GM12891 (cell line): ENCODE results near the gene PIK3CB. TPM values are rescaled to one million over a fixed set of nuclear protein-coding genes. Genes with fewer than 3 reads are reported as not detected.
A peak's percentile ranks its signal among the peaks of the same experiment; 100 is the strongest.

Experiments
- DNase-seq: peaks from one replicate; pipeline ENCODE4 v3.0.0; 2011; ENCODE audit warnings: low spot score; ENCODE audit not compliant: insufficient read length
- FAIRE-seq: peaks from 2 replicates; lab custom pipeline; 2011; peaks lifted over from hg19 to GRCh38; lab: Jason Lieb, UNC
- PAX5 ChIP-seq: IDR thresholded peaks from 2 replicates; pipeline ENCODE4 v1.6.1; 2011; ENCODE audit warnings: low read length, moderate library complexity, mild to moderate bottlenecking; ENCODE audit not compliant: insufficient read depth, severe bottlenecking
- POLR2A ChIP-seq: IDR thresholded peaks from 2 replicates; pipeline ENCODE4 v1.6.1; 2011; ENCODE audit warnings: low read depth, low read length, control low read depth
- POLR2AphosphoS5 ChIP-seq: IDR thresholded peaks from 2 replicates; pipeline ENCODE4 v1.6.1; 2011; ENCODE audit warnings: low read depth, low read length, control low read depth
- POU2F2 ChIP-seq: IDR thresholded peaks from 2 replicates; pipeline ENCODE4 v1.6.1; 2011; ENCODE audit warnings: low read depth, mild to moderate bottlenecking, control low read depth, low read length, moderate library complexity
- SPI1 ChIP-seq: IDR thresholded peaks from 2 replicates; pipeline ENCODE4 v1.6.1; 2011; ENCODE audit warnings: low read depth, low read length, control low read depth
- TAF1 ChIP-seq: IDR thresholded peaks from 2 replicates; pipeline ENCODE4 v1.6.1; 2011; ENCODE audit warnings: low read depth, low read length, control low read depth
- polyA plus RNA-seq: library from polyadenylated mRNA; unstranded; fragments of >200 nt; gene quantifications from one replicate; pipeline ENCODE4 v1.2.1, GENCODE V29; 2012; ENCODE audit warnings: low read depth, missing spikeins, inconsistent platforms; ENCODE audit not compliant: missing spikeins

Gene PIK3CB
- polyA plus RNA-seq, result 8.7 TPM

DNA sequence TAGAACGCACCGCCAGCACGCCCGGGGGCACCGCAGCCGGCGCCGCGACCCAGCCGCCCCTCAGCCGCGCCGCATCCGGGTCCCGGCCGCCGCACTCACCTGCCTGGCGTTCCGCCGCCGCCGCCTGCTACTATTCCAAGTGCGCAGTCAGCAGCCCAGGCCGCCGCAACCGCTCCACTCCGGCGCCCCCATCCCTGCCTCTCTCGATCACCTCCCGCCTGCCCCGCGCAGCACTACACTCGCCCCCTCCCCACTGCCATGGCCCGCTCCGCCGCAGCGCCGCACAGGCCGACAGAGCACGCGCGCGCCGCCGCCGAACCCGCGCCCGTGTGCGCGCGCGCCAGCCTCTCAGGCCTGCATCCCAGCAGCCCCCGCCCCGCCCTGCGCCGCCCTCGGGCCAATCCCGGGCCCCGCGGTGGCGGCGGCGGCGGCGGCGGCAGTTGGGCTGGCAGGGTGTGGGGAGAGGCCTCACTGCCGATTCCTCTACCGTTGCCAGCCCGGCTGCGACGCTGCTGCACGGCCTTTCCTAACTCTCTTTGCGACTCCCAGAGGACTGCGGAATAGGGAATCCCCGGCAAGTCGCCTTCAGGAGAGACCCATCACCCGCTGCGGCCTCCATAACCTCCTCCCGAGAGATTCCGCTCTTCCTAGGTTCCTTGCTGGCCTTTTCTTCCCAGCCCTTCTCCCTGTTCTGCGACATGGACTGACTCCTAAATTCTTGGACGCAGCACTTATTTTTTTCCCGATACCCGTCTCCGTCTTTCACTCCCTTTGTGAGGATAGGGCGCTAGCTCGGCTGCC lies at the start of gene PIK3CB:
Gene PIK3CB, minus strand, starts transcription at position 333 of the 801 bp plus-strand sequence. CDS start 75,585 bp downstream, outside the sequence.
- peak; percentile 88 for FAIRE-seq
- DNase-seq, result peak; percentile 84
- TF ChIP-seq TAF1 (peak; percentile 40), POLR2A (peak; percentile 80), POLR2AphosphoS5 (peak; percentile 56), SPI1 (no peak)

DNA sequence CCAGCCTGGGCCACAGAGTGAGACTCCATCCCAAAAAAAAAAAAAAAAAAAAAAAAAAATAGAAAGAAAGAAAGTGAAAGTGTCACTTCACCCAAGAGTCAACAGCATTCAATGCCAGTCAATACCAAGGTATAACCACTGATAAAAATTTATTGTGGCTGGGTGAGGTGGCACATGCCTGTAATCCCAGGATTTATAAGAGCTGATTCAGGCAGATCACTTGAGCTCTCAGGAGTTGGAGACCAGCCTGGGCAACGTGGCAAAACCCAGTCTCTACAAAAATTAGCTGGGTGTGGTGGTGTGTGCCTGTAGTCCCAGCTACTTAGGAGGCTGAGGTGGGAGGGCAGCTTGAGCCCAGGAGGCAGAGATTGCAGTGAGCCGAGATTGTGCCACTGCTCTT lies 46.5 kb upstream of the PIK3CB start:
- TF ChIP-seq POLR2A, result no peak
- no peak for DNase-seq
- no peak for FAIRE-seq

- TF ChIP-seq POLR2AphosphoS5, result no peak
- no peak for TF ChIP-seq TAF1
- TF ChIP-seq POLR2A, result no peak
- TF ChIP-seq PAX5, result no peak
- TF ChIP-seq SPI1, result no peak
- DNase-seq (no peak), FAIRE-seq (no peak)
Observed at GRCh38 chr3:138879541-138880380, 45.0 kb upstream of the PIK3CB start.

- TF ChIP-seq PAX5 (no peak), POU2F2 (no peak), POLR2A (no peak), POLR2AphosphoS5 (no peak), TAF1 (no peak), SPI1 (no peak)
- DNase-seq (no peak), FAIRE-seq (no peak)
Observed at GRCh38 chr3:138877226-138877625, 42.5 kb upstream of the PIK3CB start.

DNA sequence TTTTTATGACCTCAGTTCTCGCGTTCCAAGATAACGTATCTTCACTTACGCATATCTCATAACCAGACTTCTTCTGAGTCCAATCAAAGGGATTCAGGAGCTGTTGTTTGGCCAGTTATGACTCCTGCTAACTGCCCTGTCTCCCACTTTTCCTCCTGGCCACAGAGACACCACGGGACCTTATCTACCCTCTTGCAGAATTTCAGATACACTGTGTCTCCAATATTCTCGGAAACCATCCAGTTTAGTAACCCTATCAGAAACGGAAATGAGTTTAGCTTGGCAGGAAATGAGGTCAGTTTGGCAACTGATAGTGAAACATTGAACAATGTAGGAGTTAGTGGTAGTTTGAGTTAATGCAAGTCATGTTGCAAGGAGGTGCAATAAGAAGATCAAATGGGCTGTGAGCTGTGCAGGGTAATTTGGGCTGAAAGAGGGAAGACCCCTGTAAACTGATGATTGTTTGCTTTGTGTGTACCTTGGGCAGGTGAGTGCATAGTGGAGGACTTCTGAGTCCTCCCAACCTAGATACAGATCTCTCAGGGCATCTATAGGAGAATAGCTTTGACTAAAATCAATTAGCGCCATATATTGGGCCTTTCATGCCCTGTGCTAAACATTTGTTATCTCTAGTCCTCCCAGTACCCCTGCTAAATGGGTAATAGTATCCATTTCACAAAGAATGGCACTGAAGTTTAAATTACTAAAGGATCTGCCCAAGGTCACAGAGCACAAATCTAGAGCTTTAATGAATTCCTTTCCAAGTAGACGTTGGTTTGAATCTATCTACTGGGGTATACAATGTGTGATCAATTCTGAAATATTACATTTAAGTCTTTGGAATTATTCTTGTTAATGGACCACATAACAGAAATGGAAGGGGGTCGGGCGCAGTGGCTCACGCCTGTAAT lies 41.3 kb upstream of the PIK3CB start:
- TF ChIP-seq POLR2A (no peak), POLR2AphosphoS5 (no peak), POU2F2 (no peak), PAX5 (no peak), SPI1 (no peak), TAF1 (no peak)
- no peak for FAIRE-seq
- DNase-seq, result no peak

- FAIRE-seq (no peak), DNase-seq (no peak)
- TF ChIP-seq TAF1, result no peak
- no peak for TF ChIP-seq POU2F2
- TF ChIP-seq POLR2AphosphoS5, result no peak
- TF ChIP-seq PAX5, result no peak
- TF ChIP-seq POLR2A, result no peak
- no peak for TF ChIP-seq SPI1
Observed at GRCh38 chr3:138875096-138875753, 40.5 kb upstream of the PIK3CB start.

DNA sequence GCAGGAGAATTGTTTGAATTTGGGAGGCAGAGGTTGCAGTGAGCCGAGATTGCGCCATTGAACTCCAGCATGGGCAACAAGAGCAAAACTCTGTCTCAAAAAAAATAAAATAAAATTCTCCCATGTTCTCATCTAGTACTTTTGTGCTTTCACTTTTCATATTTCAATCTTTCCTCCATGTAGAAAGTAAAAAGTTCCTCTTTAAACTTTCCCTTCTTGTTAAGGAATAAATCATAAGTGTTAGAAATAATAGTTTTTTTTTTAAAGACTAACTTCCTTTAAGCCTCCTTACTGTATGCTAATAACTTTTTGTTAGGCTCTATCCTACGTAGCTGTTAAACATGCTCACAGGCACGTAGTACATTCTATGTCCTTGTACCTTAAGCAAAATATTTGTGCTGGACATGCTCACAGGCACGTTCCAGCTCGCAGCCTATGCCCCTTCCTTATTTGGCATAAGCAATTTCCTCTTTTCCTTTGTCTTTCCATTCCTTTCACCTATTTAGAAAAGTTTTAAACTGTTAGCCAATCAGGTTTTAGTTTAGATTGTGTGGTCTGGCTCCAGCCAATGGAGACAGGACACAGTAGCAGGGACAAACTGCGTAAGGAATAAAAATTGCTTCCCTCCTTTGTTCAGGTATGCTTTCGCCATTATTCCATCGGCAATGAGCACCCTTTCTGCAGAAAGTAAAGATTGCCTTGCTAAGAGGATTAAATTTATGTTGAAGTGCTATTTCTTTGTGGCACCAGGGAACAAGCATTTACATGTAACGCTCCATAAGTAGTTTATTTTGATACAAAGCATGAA lies 38.9 kb upstream of the PIK3CB start:
- DNase-seq (no peak), FAIRE-seq (no peak)
- no peak for TF ChIP-seq SPI1
- TF ChIP-seq POU2F2, result no peak
- TF ChIP-seq POLR2AphosphoS5, result no peak
- TF ChIP-seq POLR2A, result no peak
- no peak for TF ChIP-seq TAF1
- TF ChIP-seq PAX5, result no peak

DNA sequence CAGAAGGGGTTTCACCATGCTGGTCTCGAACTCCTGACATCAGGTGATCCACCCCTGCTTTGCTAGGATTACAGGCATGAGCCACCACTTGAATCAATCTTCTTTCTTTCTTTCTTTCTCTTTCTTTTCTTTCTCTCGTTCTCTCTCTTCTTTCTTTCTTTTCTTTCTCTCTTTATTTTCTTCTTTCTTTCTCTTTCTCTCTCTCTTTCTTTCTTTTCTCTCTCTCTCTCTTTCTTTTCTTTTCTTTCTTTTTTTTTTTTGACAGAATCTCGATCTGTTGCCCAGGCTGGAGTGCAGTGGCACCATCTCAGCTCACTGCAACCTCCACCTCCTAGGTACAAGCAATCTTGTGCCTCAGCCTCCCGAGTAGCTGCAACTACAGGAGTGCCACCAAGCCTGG lies 37.9 kb upstream of the PIK3CB start:
- DNase-seq, result no peak

GRCh38 chr3:138867996-138868395 lies 33.3 kb upstream of the PIK3CB start:
- FAIRE-seq (no peak), DNase-seq (no peak)
- TF ChIP-seq POLR2AphosphoS5, result no peak
- no peak for TF ChIP-seq TAF1
- no peak for TF ChIP-seq POLR2A
- TF ChIP-seq POU2F2, result no peak
- no peak for TF ChIP-seq SPI1
- no peak for TF ChIP-seq PAX5

More for the DNA sequence above, 37.9 kb upstream of the PIK3CB start:
- no peak for FAIRE-seq
- TF ChIP-seq TAF1 (no peak), POLR2A (no peak), PAX5 (no peak), SPI1 (no peak), POU2F2 (no peak), POLR2AphosphoS5 (no peak)
